ENCODE data around the gene PIK3R6. TPM values are rescaled to one million over a fixed set of nuclear protein-coding genes. Genes with fewer than 3 reads are reported as not detected.

The PIK3R6 gene
- total RNA-seq, 6 experiments from 2014 or later = 0.18 to 0.62 (median 0.25) TPM; not detected in 1

- DNase-seq (no peak), ATAC-seq (peak; percentile 36 to 52 (median 40))
- intact Hi-C loops (cut with DNase I) = no loop called here
- Histone ChIP-seq H3K4me1 (no peaks in the 10 kb centered on the region), H3K27me3 (no peaks in the 10 kb centered on the region), H3K36me3 (no peaks in the 10 kb centered on the region), H3K4me3 (no peak overlapping the region), H3K9me3 (no peaks in the 10 kb centered on the region), H3K27ac (no peak overlapping the region)
- TF ChIP-seq CTCF (IDR thresholded peaks at IDR 0.05) = no peak
- TF ChIP-seq POLR2A (IDR thresholded peaks at IDR 0.05) = no peak
These were observed 20.7 kb downstream of the PIK3R6 start for GRCh38 chr17:8846768-8847211.

- Histone ChIP-seq H3K36me3 (no peaks in the 10 kb centered on the region), H3K4me3 (no peak overlapping the region), H3K9me3 (no peaks in the 10 kb centered on the region), H3K4me1 (no peaks in the 10 kb centered on the region), H3K27ac (no peak overlapping the region), H3K27me3 (no peaks in the 10 kb centered on the region)
- WGBS (ENCODE audit: insufficient coverage, low coverage, low lambda C conversion rate, missing lambda C conversion rate) = 55% methylated on average over 9 of the region's 9 CpGs
- DNase-seq (no peak), ATAC-seq (no peak)
- intact Hi-C loops (cut with DNase I) = no loop called here
- TF ChIP-seq CTCF (IDR thresholded peaks at IDR 0.05) (no peak), POLR2A (IDR thresholded peaks at IDR 0.05) (no peak)
These were observed 22.9 kb downstream of the PIK3R6 start for GRCh38 chr17:8844229-8845218.

- intact Hi-C loops (cut with DNase I) = no loop called here
- TF ChIP-seq POLR2A (IDR thresholded peaks at IDR 0.05) (no peak), CTCF (IDR thresholded peaks at IDR 0.05) (no peak)
- DNase-seq = no peak
- Histone ChIP-seq H3K36me3 (no peaks in the 10 kb centered on the region), H3K9me3 (no peaks in the 10 kb centered on the region), H3K4me3 (no peak overlapping the region), H3K27ac (no peak overlapping the region), H3K4me1 (no peaks in the 10 kb centered on the region), H3K27me3 (no peaks in the 10 kb centered on the region)
- no peak for ATAC-seq
- 25% methylated on average over 2 of the region's 2 CpGs for WGBS (ENCODE audit: insufficient coverage, low coverage, low lambda C conversion rate, missing lambda C conversion rate)
These were observed 24.1 kb downstream of the PIK3R6 start for GRCh38 chr17:8843344-8843743.

- DNase-seq (peak in 1 of 3 donors; percentile 14), ATAC-seq (no peak)
- H3K27me3 ChIP-seq = no peaks in the 10 kb centered on the region
- H3K36me3 ChIP-seq = no peaks in the 10 kb centered on the region
- H3K27ac ChIP-seq = no peak overlapping the region
- TF ChIP-seq POLR2A (IDR thresholded peaks at IDR 0.05) = no peak
- 59% methylated on average over 2 of the region's 4 CpGs for WGBS (ENCODE audit: insufficient coverage, low coverage, low lambda C conversion rate, missing lambda C conversion rate)
- H3K9me3 ChIP-seq = no peaks in the 10 kb centered on the region
- intact Hi-C loops (cut with DNase I) = no loop called here
- no peaks in the 10 kb centered on the region for H3K4me1 ChIP-seq
- H3K4me3 ChIP-seq = no peak overlapping the region
These were observed 25.6 kb downstream of the PIK3R6 start for GRCh38 chr17:8841844-8842243.

GRCh38 chr17:8839410-8839935 is 28.0 kb downstream of the PIK3R6 start:
- 46% methylated on average over 10 of the region's 11 CpGs for WGBS (ENCODE audit: insufficient coverage, low coverage, low lambda C conversion rate, missing lambda C conversion rate)
- ATAC-seq (peak in 2 of 4 donors; percentile 25), DNase-seq (peak in 1 of 3 donors; percentile 44)
- Histone ChIP-seq H3K36me3 (no peaks in the 10 kb centered on the region), H3K27me3 (no peaks in the 10 kb centered on the region), H3K9me3 (no peaks in the 10 kb centered on the region), H3K4me3 (no peak overlapping the region), H3K27ac (no peak overlapping the region), H3K4me1 (no peaks in the 10 kb centered on the region)
- no peak for TF ChIP-seq CTCF (IDR thresholded peaks at IDR 0.05)
- no peak for TF ChIP-seq POLR2A (IDR thresholded peaks at IDR 0.05)
- intact Hi-C loops (cut with DNase I) = no loop called here
